H9 (cell line): Measurements from ENCODE around the gene PDXP. TPM values are rescaled to one million over a fixed set of nuclear protein-coding genes. Genes with fewer than 3 reads are reported as not detected.
"Not testable (repeated sequence)": the region's sequence is repeated elsewhere in the genome, so short reads cannot be mapped to it uniquely, and the experiment has no call there.

ENCODE experiments used
- DNase-seq: peaks from one replicate; pipeline ENCODE4 v3.0.0-alpha.2; 2017
- H2AFZ ChIP-seq: one replicate; pipeline ENCODE4 v1.6.1; 2013; ENCODE audit warnings: mild to moderate bottlenecking, low read length, control low read depth, moderate library complexity
- H2AK5ac ChIP-seq: 2 replicates; pipeline ENCODE4 v1.6.1; 2013; ENCODE audit warnings: low read length, control low read depth, mixed read lengths; ENCODE audit not compliant: insufficient read length
- H2BK120ac ChIP-seq: one replicate; pipeline ENCODE4 v1.6.1; 2013; ENCODE audit warnings: low read depth, mild to moderate bottlenecking, low read length, control low read depth, inconsistent platforms; ENCODE audit not compliant: poor library complexity, severe bottlenecking
- H2BK12ac ChIP-seq: 2 replicates; pipeline ENCODE4 v1.6.1; 2013; ENCODE audit warnings: low read length, control low read depth, mixed read lengths, low read depth; ENCODE audit not compliant: insufficient read length
- H2BK15ac ChIP-seq: 2 replicates; pipeline ENCODE4 v1.6.1; 2013; ENCODE audit warnings: low read depth, low read length, control low read depth
- H2BK20ac ChIP-seq: one replicate; pipeline ENCODE4 v1.6.1; 2013; ENCODE audit warnings: low read depth, mild to moderate bottlenecking, low read length, control low read depth, inconsistent platforms; ENCODE audit not compliant: poor library complexity, severe bottlenecking
- H2BK5ac ChIP-seq: 2 replicates; pipeline ENCODE4 v1.6.1; 2013; ENCODE audit warnings: low read length, control low read depth, mixed read lengths; ENCODE audit not compliant: insufficient read length
- H3K14ac ChIP-seq: 2 replicates; pipeline ENCODE4 v1.6.1; 2013; ENCODE audit warnings: low read length, control low read depth; ENCODE audit not compliant: insufficient read depth
- H3K18ac ChIP-seq: 2 replicates; pipeline ENCODE4 v1.6.1; 2013; ENCODE audit warnings: low read depth, mild to moderate bottlenecking, mixed read lengths, low read length, control low read depth; ENCODE audit not compliant: insufficient read length
- H3K23ac ChIP-seq: 2 replicates; pipeline ENCODE4 v1.6.1; 2013; ENCODE audit warnings: low read length, control low read depth, mixed read lengths, low read depth; ENCODE audit not compliant: insufficient read length
- H3K23me2 ChIP-seq: 2 replicates; pipeline ENCODE4 v1.6.1; 2013; ENCODE audit warnings: low read depth, mild to moderate bottlenecking, mixed read lengths, low read length, control low read depth; ENCODE audit not compliant: insufficient read length, poor library complexity, severe bottlenecking
- H3K27ac ChIP-seq: 2 replicates; pipeline ENCODE4 v1.5.1; 2013; ENCODE audit warnings: low read length, control low read depth, mixed read lengths, low read depth; ENCODE audit not compliant: insufficient read length
- H3K27me3 ChIP-seq: 2 replicates; pipeline ENCODE4 v1.6.1; 2013; ENCODE audit warnings: low read length, control low read depth, inconsistent platforms; ENCODE audit not compliant: insufficient read depth
- H3K4ac ChIP-seq: 2 replicates; pipeline ENCODE4 v1.6.1; 2013; ENCODE audit warnings: low read depth, mild to moderate bottlenecking, control low read depth, inconsistent platforms, low read length, moderate library complexity
- H3K4me1 ChIP-seq: 2 replicates; pipeline ENCODE4 v1.6.1; 2013; ENCODE audit warnings: low read length, control low read depth, inconsistent platforms; ENCODE audit not compliant: insufficient read depth
- H3K4me2 ChIP-seq: 2 replicates; pipeline ENCODE4 v1.6.1; 2013; ENCODE audit warnings: low read length, control low read depth, mixed read lengths; ENCODE audit not compliant: insufficient read length, insufficient read depth
- H3K56ac ChIP-seq: 2 replicates; pipeline ENCODE4 v1.6.1; 2013; ENCODE audit warnings: low read depth, mild to moderate bottlenecking, mixed read lengths, low read length, control low read depth; ENCODE audit not compliant: insufficient read length
- H3K79me1 ChIP-seq: 2 replicates; pipeline ENCODE4 v1.6.1; 2013; ENCODE audit warnings: low read depth, mild to moderate bottlenecking, moderate library complexity, low read length, control low read depth, inconsistent platforms; ENCODE audit not compliant: insufficient read depth, poor library complexity, severe bottlenecking
- H3K79me2 ChIP-seq: 2 replicates; pipeline ENCODE4 v1.6.1; 2013; ENCODE audit warnings: low read length, control low read depth, inconsistent platforms; ENCODE audit not compliant: insufficient read depth
- H3K9ac ChIP-seq: 2 replicates; pipeline ENCODE4 v1.6.1; 2013; ENCODE audit warnings: low read length, control low read depth, mixed read lengths; ENCODE audit not compliant: insufficient read length; ENCODE audit errors: extremely low read depth
- H3K9me3 ChIP-seq: one replicate; pipeline ENCODE4 v1.6.1; 2013; ENCODE audit warnings: low read depth, low read length, inconsistent platforms; ENCODE audit not compliant: control insufficient read depth
- H3T11ph ChIP-seq: one replicate; pipeline ENCODE4 v1.6.1; 2013; ENCODE audit warnings: mild to moderate bottlenecking, low read length, control low read depth, inconsistent platforms
- H4K20me1 ChIP-seq: one replicate; pipeline ENCODE4 v1.6.1; 2013; ENCODE audit not compliant: control insufficient read depth, insufficient read length, insufficient read depth
- H4K5ac ChIP-seq: 2 replicates; pipeline ENCODE4 v1.6.1; 2013; ENCODE audit warnings: low read depth, mild to moderate bottlenecking, mixed read lengths, low read length, control low read depth; ENCODE audit not compliant: insufficient read length
- H4K8ac ChIP-seq: replicated peaks from 2 replicates; pipeline ENCODE4 v1.6.1; 2013; ENCODE audit warnings: low read length, control low read depth, mixed read lengths, low read depth; ENCODE audit not compliant: insufficient read length
- H4K91ac ChIP-seq: 2 replicates; pipeline ENCODE4 v1.6.1; 2013; ENCODE audit warnings: low read depth, mild to moderate bottlenecking, moderate library complexity, mixed read lengths, low read length, control low read depth; ENCODE audit not compliant: insufficient read length
- H3K27ac Mint-ChIP-seq, 3 experiments: 2 replicates in 2 of 3; 3 replicates in 1 of 3; pipeline ENCODE4 v1.8.0; 2020 to 2021; ENCODE audit warnings: mixed read lengths in 3 of 3, mild to moderate bottlenecking in 1 of 3, moderate library complexity in 1 of 3
- H3K27me3 Mint-ChIP-seq: 2 replicates; pipeline ENCODE4 v1.8.0; 2021; ENCODE audit warnings: low read depth, mild to moderate bottlenecking, moderate library complexity, mixed read lengths
- H3K36me3 Mint-ChIP-seq, 3 experiments: 2 replicates in 2 of 3; 3 replicates in 1 of 3; pipeline ENCODE4 v1.8.0; 2020 to 2021; ENCODE audit warnings: low read depth in 3 of 3, mixed read lengths in 3 of 3; ENCODE audit not compliant: insufficient read depth in 1 of 3
- H3K4me1 Mint-ChIP-seq, 2 experiments: 2 replicates each; pipeline ENCODE4 v1.8.0; 2020; ENCODE audit warnings: mixed read lengths in 2 of 2
- H3K4me3 Mint-ChIP-seq, 2 experiments: 2 replicates in 1 of 2; 3 replicates in 1 of 2; pipeline ENCODE4 v1.8.0; 2020 to 2021; ENCODE audit warnings: mild to moderate bottlenecking in 2 of 2, mixed read lengths in 2 of 2, moderate library complexity in 1 of 2
- H3K9me3 Mint-ChIP-seq, 2 experiments: 2 replicates in 1 of 2; 3 replicates in 1 of 2; pipeline ENCODE4 v1.8.0; 2020; ENCODE audit warnings: mild to moderate bottlenecking in 2 of 2, mixed read lengths in 2 of 2, moderate library complexity in 1 of 2
- CTCF ChIP-seq: fragments of 200-600 bp; sonication (generic); conservative IDR thresholded peaks from 3 replicates; pipeline ENCODE4 v1.8.0; 2021; ENCODE audit warnings: antibody characterized with exemption, mild to moderate bottlenecking
- WGBS: extraction: QIAGEN DNeasy Blood & Tissue Kit; methylation state at CpG from one replicate; pipeline ENCODE4 v1.1.7; 2013; ENCODE audit warnings: missing lambda C conversion rate, low lambda C conversion rate, mixed read lengths; ENCODE audit not compliant: insufficient read length; ENCODE audit errors: extremely low coverage; 5-methylcytosine and 5-hydroxymethylcytosine counted together
- total RNA-seq: library from RNA; stranded (reverse); gene quantifications from 2 replicates; pipeline ENCODE4 v1.2.1, GENCODE V29; 2021

Gene PDXP
- total RNA-seq, 1 experiment from 2014 or later: 41.0 TPM

GRCh38 chr22:37692627-37693285 lies 34.2 kb downstream of the PDXP start:
- Histone ChIP-seq H3K4me2 (no peak overlapping the region), H3K9me3 (no peaks in the 10 kb centered on the region), H4K91ac (no peak overlapping the region), H2BK15ac (no peak overlapping the region), H3K23me2 (no peaks in the 10 kb centered on the region), H3K18ac (no peak overlapping the region), H3K23ac (no peak overlapping the region), H3K27ac (no peak overlapping the region), H2BK120ac (no peak overlapping the region), H2BK20ac (no peak overlapping the region), H4K5ac (no peak overlapping the region), H3K4me1 (peaks cover 2% of the 10 kb centered on the region; the same call in 1 of the 2 replicates), H4K8ac (no peak overlapping the region), H2AK5ac (no peak overlapping the region), H4K20me1 (no peaks in the 10 kb centered on the region), H3K79me2 (no peaks in the 10 kb centered on the region), H3K14ac (no peak overlapping the region), H3K4ac (no peak overlapping the region), H3K27me3 (no peaks in the 10 kb centered on the region), H2BK5ac (no peak overlapping the region), H3T11ph (no peak overlapping the region), H2BK12ac (no peak overlapping the region), H3K56ac (no peak overlapping the region), H3K9ac (no peak overlapping the region), H3K79me1 (no peaks in the 10 kb centered on the region), H2AFZ (no peak overlapping the region)
- peaks cover 11 to 13% of the 10 kb centered on the region in 2 experiments for H3K4me1 Mint-ChIP-seq
- peaks cover 1% of the 10 kb centered on the region for H3K27me3 Mint-ChIP-seq
- TF ChIP-seq CTCF: no peak
- DNase-seq: no peak
- H3K4me3 Mint-ChIP-seq: no peak overlapping the region; a peak in 1 of 5 replicates
- no peak overlapping the region for H3K27ac Mint-ChIP-seq
- no CpG with 5 or more reads among the region's 15 CpGs for WGBS
- H3K36me3 Mint-ChIP-seq: peaks cover 19 to 49% (median 42%) of the 10 kb centered on the region in 3 experiments
- no peaks in the 10 kb centered on the region for H3K9me3 Mint-ChIP-seq

- H4K20me1 ChIP-seq, H3K4me1 ChIP-seq, H3K9ac ChIP-seq, H2AFZ ChIP-seq, H3K56ac ChIP-seq, H3K27me3 ChIP-seq, H2BK20ac ChIP-seq, H3K9me3 Mint-ChIP-seq, H3K79me1 ChIP-seq, H4K8ac ChIP-seq, H3K4me2 ChIP-seq, H3K18ac ChIP-seq, H3K4ac ChIP-seq, H3K79me2 ChIP-seq, H3K23ac ChIP-seq, H4K5ac ChIP-seq, H2BK15ac ChIP-seq, H3K9me3 ChIP-seq, H3K27me3 Mint-ChIP-seq, H3K27ac Mint-ChIP-seq, H2AK5ac ChIP-seq, H2BK12ac ChIP-seq, H3K23me2 ChIP-seq, H3K27ac ChIP-seq, H4K91ac ChIP-seq, H3K14ac ChIP-seq, H2BK5ac ChIP-seq, H3T11ph ChIP-seq, DNase-seq, H2BK120ac ChIP-seq, H3K4me3 Mint-ChIP-seq: not testable (repeated sequence)
- WGBS: no CpG with 5 or more reads among the region's 7 CpGs
- Mint-ChIP-seq H3K4me1 (peaks cover 11 to 12% of the 10 kb centered on the region in 2 experiments), H3K36me3 (peaks cover 14 to 42% (median 37%) of the 10 kb centered on the region in 3 experiments)
Observed at GRCh38 chr22:37694131-37694530, 35.6 kb downstream of the PDXP start.
